Large intestine (tissue), 3 donors: ENCODE data around the gene SCN8A. TPM values are rescaled to one million over a fixed set of nuclear protein-coding genes. Genes with fewer than 3 reads are reported as not detected.
A peak's percentile ranks its signal among the peaks of the same experiment; 100 is the strongest.

Source experiments
- DNase-seq, 2 donors: peaks; one replicate each; pipeline versions ENCODE4 v3.0.0 to v3.0.0-alpha.2; 2013
- H3K27ac ChIP-seq: one replicate; pipeline ENCODE4 v1.5.1; 2013; ENCODE audit warnings: low read length
- H3K27me3 ChIP-seq: 2 replicates; pipeline ENCODE4 v1.6.1; 2013; ENCODE audit warnings: low read length; ENCODE audit not compliant: control insufficient read depth, insufficient read depth
- H3K36me3 ChIP-seq: 2 replicates; pipeline ENCODE4 v1.6.1; 2013; ENCODE audit warnings: low read length; ENCODE audit not compliant: control insufficient read depth, insufficient read depth
- H3K4me1 ChIP-seq: one replicate; pipeline ENCODE4 v1.6.1; 2013; ENCODE audit warnings: low read length; ENCODE audit not compliant: control insufficient read depth, insufficient read depth
- H3K4me3 ChIP-seq: one replicate; pipeline ENCODE4 v1.5.1; 2013; ENCODE audit warnings: low read length
- H3K9me3 ChIP-seq: one replicate; pipeline ENCODE4 v1.6.1; 2013; ENCODE audit warnings: mild to moderate bottlenecking, low read depth, low read length, moderate library complexity; ENCODE audit not compliant: control insufficient read depth
- WGBS: methylation state at CpG from one replicate; pipeline ENCODE4 v1.1.5; 2013; ENCODE audit warnings: low lambda C conversion rate; ENCODE audit not compliant: insufficient coverage; 5-methylcytosine and 5-hydroxymethylcytosine counted together
- polyA plus RNA-seq: library from polyadenylated mRNA; unstranded; fragments of 120-200 nt; gene quantifications from one replicate; pipeline ENCODE4 v1.2.1, GENCODE V29; 2013

SCN8A gene
- polyA plus RNA-seq, 1 donor: 1.4 TPM

DNA sequence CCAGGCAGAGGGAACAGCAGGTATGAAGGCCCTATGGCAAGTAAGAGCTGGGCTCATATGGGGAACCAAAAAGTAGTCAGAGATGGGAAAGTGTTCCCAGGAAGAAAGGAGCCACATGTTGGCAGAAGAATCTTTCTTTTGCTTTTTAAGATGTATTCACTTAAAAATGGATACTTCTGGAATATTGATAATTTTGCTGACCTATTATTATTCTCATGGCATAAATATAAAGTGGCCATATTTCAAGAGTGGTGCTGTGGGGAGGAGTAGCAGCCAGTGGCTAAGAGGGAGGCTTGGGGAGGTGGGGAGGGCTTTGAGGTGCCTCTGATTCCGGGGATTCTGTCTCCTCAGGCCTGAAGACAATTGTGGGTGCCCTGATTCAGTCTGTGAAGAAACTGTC is 108.2 kb downstream of the SCN8A start:
- no peaks in the 10 kb centered on the region for H3K36me3 ChIP-seq
- H3K27me3 ChIP-seq: no peaks in the 10 kb centered on the region
- H3K4me1 ChIP-seq: no peaks in the 10 kb centered on the region
- no peak for DNase-seq
- H3K4me3 ChIP-seq: no peak overlapping the region
- no CpG with 5 or more reads among the region's 1 CpG for WGBS
- no peaks in the 10 kb centered on the region for H3K9me3 ChIP-seq
- H3K27ac ChIP-seq: no peak overlapping the region

DNA sequence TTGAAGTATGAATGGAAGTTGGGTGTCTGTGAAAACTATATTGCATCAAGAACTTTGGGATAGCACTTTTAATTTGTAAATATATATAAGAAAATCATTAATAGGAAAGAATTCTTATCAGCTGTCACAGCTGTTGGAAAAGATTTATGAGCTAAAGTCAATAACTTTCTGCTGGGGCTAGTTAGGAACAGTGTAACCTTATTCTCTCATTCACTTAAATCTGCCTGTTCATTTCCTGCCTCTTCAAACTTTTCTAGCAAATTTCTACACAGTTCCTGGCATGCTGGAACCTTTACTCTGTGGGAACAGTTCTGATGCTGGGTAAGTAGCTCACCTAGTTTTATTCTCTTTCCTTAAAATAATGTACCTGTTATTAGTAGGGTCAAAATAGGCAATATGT is 109.9 kb downstream of the SCN8A start:
- Histone ChIP-seq H3K27ac (no peak overlapping the region), H3K4me3 (no peak overlapping the region), H3K4me1 (no peaks in the 10 kb centered on the region), H3K27me3 (no peaks in the 10 kb centered on the region), H3K9me3 (no peaks in the 10 kb centered on the region), H3K36me3 (no peaks in the 10 kb centered on the region)
- no peak for DNase-seq

DNA sequence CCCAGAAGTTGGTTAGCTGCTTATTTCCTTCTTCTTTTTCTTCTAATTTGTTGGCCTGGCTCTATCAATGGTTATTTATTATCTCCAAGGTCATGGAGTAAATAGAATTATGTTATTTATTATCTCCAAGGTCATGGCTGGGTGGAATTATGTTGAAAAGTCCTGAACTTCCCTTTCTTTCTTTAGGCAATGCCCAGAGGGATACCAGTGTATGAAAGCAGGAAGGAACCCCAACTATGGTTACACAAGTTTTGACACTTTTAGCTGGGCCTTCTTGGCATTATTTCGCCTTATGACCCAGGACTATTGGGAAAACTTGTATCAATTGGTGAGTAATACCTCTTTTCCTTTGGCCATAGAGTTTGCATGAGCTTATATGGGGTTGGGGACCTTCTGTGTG is 111.6 kb downstream of the SCN8A start:
- DNase-seq: no peak
- Histone ChIP-seq H3K36me3 (no peaks in the 10 kb centered on the region), H3K27me3 (no peaks in the 10 kb centered on the region), H3K4me3 (no peak overlapping the region), H3K9me3 (no peaks in the 10 kb centered on the region), H3K4me1 (no peaks in the 10 kb centered on the region), H3K27ac (no peak overlapping the region)
- WGBS: no CpG with 5 or more reads among the region's 1 CpG

DNA sequence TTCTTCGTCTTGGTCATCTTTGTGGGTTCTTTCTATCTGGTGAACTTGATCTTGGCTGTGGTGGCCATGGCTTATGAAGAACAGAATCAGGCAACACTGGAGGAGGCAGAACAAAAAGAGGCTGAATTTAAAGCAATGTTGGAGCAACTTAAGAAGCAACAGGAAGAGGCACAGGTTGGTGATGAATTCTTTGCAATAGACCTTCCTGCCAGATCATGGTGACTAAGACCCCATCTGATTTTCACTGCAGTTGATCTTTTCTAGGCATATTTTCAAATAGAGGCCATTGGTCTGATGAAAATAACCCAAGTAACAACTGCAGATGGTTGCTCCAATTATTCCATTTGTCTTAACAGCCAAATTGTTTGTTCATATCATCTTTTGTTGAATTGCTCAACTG is 114.4 kb downstream of the SCN8A start:
- Histone ChIP-seq H3K4me3 (no peak overlapping the region), H3K36me3 (no peaks in the 10 kb centered on the region), H3K4me1 (no peaks in the 10 kb centered on the region), H3K27me3 (no peaks in the 10 kb centered on the region), H3K9me3 (no peaks in the 10 kb centered on the region), H3K27ac (no peak overlapping the region)
- no CpG with 5 or more reads among the region's 1 CpG for WGBS
- no peak for DNase-seq

DNA sequence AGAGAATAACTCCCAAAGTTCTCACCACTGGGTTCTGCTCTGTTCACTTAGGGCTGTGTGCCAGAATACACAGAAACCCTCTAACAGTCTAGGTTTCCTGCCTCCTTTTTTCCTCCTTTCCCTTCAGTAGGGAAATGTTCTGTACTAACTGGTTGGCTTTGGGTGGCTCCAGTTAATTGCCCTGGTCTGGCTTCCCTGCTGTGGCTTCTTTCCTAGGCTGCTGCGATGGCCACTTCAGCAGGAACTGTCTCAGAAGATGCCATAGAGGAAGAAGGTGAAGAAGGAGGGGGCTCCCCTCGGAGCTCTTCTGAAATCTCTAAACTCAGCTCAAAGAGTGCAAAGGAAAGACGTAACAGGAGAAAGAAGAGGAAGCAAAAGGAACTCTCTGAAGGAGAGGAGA is 115.2 kb downstream of the SCN8A start:
- Histone ChIP-seq H3K4me3 (no peak overlapping the region), H3K27ac (no peak overlapping the region), H3K36me3 (no peaks in the 10 kb centered on the region), H3K27me3 (no peaks in the 10 kb centered on the region), H3K4me1 (no peaks in the 10 kb centered on the region), H3K9me3 (no peaks in the 10 kb centered on the region)
- WGBS: 90% methylated on average over 2 of the region's 3 CpGs
- no peak for DNase-seq

DNA sequence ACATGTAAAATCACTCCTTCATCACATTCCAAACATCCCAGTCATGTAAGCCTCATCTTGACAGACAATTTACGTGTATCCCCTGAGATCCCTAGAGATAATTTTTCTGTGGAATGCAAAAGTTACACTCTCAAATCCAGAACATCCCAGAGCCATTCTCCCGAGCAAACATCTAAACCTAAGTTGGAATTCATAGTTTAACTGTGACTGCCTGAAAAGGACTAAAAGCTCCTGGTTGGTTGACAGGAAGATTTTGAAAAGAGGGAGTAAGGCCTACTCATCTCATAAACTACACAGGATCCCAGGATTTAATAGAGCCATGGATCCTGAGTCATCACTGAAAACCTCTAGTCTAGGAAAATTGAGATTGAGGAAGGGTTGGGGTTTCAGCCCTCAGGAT is 123.6 kb downstream of the SCN8A start:
- Histone ChIP-seq H3K4me1 (no peaks in the 10 kb centered on the region), H3K9me3 (no peaks in the 10 kb centered on the region), H3K27ac (no peak overlapping the region), H3K27me3 (no peaks in the 10 kb centered on the region), H3K36me3 (no peaks in the 10 kb centered on the region), H3K4me3 (no peak overlapping the region)
- no peak for DNase-seq
- WGBS: no CpG with 5 or more reads among the region's 2 CpGs

DNA sequence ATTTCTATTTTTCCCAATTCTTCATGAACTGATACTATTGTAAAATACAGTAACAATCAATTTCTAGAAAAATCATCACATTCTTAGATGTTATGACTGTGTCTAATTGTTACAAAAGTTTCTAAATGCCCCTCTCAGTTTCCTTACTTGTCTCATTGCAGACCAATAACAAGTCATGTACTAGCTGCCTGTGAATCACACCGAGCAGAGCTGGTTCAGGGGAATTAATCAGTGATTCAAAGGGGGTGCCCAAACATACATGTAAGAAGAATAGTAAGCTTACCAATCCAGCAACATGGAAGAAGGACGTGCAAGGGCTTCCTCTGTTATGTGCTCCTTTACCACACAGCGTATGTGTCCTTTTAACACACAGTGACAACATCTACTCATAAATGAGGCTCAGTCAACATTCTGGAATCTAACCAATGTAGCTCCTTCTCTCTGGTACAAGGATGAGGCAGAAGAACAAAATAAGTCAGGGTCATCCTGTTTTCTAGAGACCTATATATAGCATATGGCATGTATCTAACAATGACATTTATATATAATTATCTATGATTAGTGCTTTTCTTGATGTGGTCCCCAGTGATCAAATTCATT is 126.4 kb downstream of the SCN8A start:
- Histone ChIP-seq H3K9me3 (no peaks in the 10 kb centered on the region), H3K4me3 (no peak overlapping the region), H3K36me3 (no peaks in the 10 kb centered on the region), H3K27me3 (peaks cover 15% of the 10 kb centered on the region), H3K4me1 (no peaks in the 10 kb centered on the region), H3K27ac (no peak overlapping the region)
- WGBS: no CpG with 5 or more reads among the region's 3 CpGs
- no peak for DNase-seq

DNA sequence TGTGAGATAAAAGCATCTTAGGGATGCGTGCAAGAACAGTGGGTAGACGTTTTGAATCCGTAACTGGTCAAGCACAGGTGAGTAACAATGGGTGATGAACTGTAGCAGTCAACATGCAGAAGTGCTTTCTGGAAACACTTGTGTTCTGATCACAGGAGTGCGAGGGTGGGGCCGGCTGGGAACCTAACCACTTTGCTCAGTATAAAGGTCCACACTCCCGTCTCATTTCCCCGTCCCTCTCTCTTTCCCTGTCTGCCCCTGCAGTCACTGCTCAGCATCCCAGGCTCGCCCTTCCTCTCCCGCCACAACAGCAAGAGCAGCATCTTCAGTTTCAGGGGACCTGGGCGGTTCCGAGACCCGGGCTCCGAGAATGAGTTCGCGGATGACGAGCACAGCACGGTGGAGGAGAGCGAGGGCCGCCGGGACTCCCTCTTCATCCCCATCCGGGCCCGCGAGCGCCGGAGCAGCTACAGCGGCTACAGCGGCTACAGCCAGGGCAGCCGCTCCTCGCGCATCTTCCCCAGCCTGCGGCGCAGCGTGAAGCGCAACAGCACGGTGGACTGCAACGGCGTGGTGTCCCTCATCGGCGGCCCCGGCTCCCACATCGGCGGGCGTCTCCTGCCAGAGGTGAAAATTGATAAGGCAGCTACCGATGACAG is 130.4 kb downstream of the SCN8A start:
- Histone ChIP-seq H3K9me3 (no peaks in the 10 kb centered on the region), H3K4me3 (no peak overlapping the region), H3K27ac (no peak overlapping the region), H3K27me3 (peaks cover 17% of the 10 kb centered on the region), H3K4me1 (no peaks in the 10 kb centered on the region), H3K36me3 (no peaks in the 10 kb centered on the region)
- peak; percentile 7 to 35 for DNase-seq
- no CpG with 5 or more reads among the region's 44 CpGs for WGBS

DNA sequence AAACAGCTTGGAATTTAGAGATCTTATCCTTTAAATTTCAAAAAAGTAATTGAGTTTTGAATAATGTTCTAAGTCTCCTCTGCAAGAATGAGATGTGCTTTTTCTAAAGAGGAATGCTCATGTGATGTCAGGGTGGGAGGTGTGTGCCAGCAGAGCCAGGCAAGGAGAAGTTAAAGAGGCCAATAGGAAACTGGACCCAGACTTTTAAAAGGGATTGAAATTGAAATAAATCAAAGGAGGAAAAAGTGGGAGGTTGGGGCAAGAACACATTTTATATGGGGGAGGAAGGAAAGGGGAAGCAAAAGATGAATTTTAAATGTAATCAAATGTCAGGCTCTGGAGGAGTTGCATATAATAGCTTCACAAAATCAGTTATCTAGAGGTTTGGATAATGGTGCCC is 131.4 kb downstream of the SCN8A start:
- Histone ChIP-seq H3K36me3 (no peaks in the 10 kb centered on the region), H3K27me3 (peaks cover 17% of the 10 kb centered on the region), H3K9me3 (no peaks in the 10 kb centered on the region), H3K4me3 (no peak overlapping the region), H3K4me1 (no peaks in the 10 kb centered on the region), H3K27ac (no peak overlapping the region)
- no peak for DNase-seq

DNA sequence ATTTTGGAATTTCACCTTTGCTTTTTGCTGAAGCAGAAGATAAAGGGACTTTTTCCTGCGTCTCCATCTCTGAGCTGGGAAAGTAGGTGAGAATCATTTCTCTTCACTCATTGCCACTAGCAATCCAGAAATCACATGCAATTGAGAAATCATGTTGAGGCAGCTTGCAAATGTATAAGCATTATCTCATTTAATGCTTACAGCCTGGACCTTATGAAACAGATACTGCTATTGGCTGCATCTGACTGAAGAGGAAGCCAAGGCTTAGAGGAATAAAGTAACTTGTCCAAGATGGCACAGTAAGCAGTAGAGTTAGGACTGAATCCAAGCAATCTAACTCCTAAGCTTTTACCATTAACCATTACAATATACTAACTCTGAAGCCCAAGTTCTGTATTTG is 135.1 kb downstream of the SCN8A start:
- H3K27ac ChIP-seq: no peak overlapping the region
- no peaks in the 10 kb centered on the region for H3K4me1 ChIP-seq
- no peak for DNase-seq
- H3K9me3 ChIP-seq: no peaks in the 10 kb centered on the region
- H3K4me3 ChIP-seq: no peak overlapping the region
- WGBS: no CpG with 5 or more reads among the region's 1 CpG
- H3K27me3 ChIP-seq: peaks cover 15% of the 10 kb centered on the region
- no peaks in the 10 kb centered on the region for H3K36me3 ChIP-seq

DNA sequence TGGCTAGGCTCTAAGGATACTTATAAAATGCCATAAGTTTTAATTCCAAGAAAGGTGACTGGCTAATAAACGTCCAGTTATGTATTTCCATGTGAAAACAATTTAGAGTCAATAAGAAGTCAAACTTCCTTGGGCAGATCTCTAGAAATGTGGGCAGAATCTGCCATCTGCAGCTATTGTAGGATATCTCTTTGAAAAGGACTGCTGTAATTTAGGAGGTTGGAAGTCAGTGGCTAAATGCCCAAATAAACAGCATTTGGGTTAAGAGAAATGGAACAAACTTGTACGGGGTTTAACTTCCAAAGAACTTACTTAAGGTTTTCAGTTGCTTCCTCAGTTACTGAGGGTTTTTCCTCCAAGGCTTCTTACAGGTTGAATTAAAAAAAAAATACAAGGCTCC is 135.9 kb downstream of the SCN8A start:
- Histone ChIP-seq H3K9me3 (no peaks in the 10 kb centered on the region), H3K4me1 (no peaks in the 10 kb centered on the region), H3K4me3 (no peak overlapping the region), H3K27me3 (peaks cover 7% of the 10 kb centered on the region), H3K36me3 (no peaks in the 10 kb centered on the region), H3K27ac (no peak overlapping the region)
- DNase-seq: no peak
- WGBS: no CpG with 5 or more reads among the region's 2 CpGs
